GM18508 (cell line): ENCODE results near the gene TPRG1L.
"Not testable (repeated sequence)": the region's sequence is repeated elsewhere in the genome, so short reads cannot be mapped to it uniquely, and the experiment has no call there.

Experiments used
- ATAC-seq: cut with Tn5 transposase; IDR thresholded peaks from one replicate; pipeline ENCODE4 v1.9.1; 2021; ENCODE audit warnings: moderate number of reproducible peaks; ENCODE audit not compliant: insufficient read depth, unreplicated experiment

The TPRG1L gene

GRCh38 chr1:3607703-3608065 is 17.1 kb upstream of the TPRG1L start:
- ATAC-seq, result no peak

GRCh38 chr1:3608154-3608553 is 16.7 kb upstream of the TPRG1L start:
- no peak for ATAC-seq

GRCh38 chr1:3609016-3609768 is 15.6 kb upstream of the TPRG1L start:
- no peak for ATAC-seq

- ATAC-seq, result no peak
Measured at GRCh38 chr1:3609769-3610526, 14.9 kb upstream of the TPRG1L start.

GRCh38 chr1:3610527-3611169 is 14.2 kb upstream of the TPRG1L start:
- no peak for ATAC-seq

GRCh38 chr1:3611170-3612019 is 13.4 kb upstream of the TPRG1L start, which contains the start of gene MEGF6:
Gene MEGF6 (minus strand): TSS chr1:3611508. CDS start chr1:3611268, 240 bp downstream.
- no peak for ATAC-seq

- ATAC-seq, result no peak
Measured at GRCh38 chr1:3612123-3612522, 12.7 kb upstream of the TPRG1L start.

- ATAC-seq, result no peak
Measured at GRCh38 chr1:3614755-3615742, 9.8 kb upstream of the TPRG1L start.

GRCh38 chr1:3616861-3617260 is 8.0 kb upstream of the TPRG1L start:
- no peak for ATAC-seq

GRCh38 chr1:3617806-3618345 is 6.9 kb upstream of the TPRG1L start:
- ATAC-seq, result no peak

- no peak for ATAC-seq
Measured at GRCh38 chr1:3618531-3618880, 6.3 kb upstream of the TPRG1L start.

GRCh38 chr1:3618881-3619671 is 5.7 kb upstream of the TPRG1L start:
- no peak for ATAC-seq

- ATAC-seq, result no peak
Measured at GRCh38 chr1:3620708-3621107, 4.1 kb upstream of the TPRG1L start.

GRCh38 chr1:3621151-3621671 is 3.6 kb upstream of the TPRG1L start:
- ATAC-seq, result not testable (repeated sequence)

GRCh38 chr1:3622102-3622501 is 2.7 kb upstream of the TPRG1L start:
- ATAC-seq, result not testable (repeated sequence)

- ATAC-seq, result no peak
Measured at GRCh38 chr1:3623441-3624199, 1.2 kb upstream of the TPRG1L start.
